HL-60 (cell line): ENCODE results near the gene CSF2RB.

ENCODE experiments used
- DNase-seq, 2 experiments: peaks; one replicate each; pipeline ENCODE4 v3.0.0-alpha.2; 2010 to 2020; ENCODE audit warnings: low read depth in 1 of 2, low spot score in 1 of 2
- H3K27ac ChIP-seq: fragments of 250-450 bp; sonication (Bioruptor Pico); replicated peaks from 2 replicates; pipeline ENCODE4 v1.5.1; 2020; ENCODE audit warnings: mild to moderate bottlenecking, moderate library complexity
- H3K27me3 ChIP-seq: fragments of 250-450 bp; sonication (Bioruptor Pico); 2 replicates; pipeline ENCODE4 v1.5.1; 2021; ENCODE audit warnings: mild to moderate bottlenecking, moderate library complexity; ENCODE audit not compliant: insufficient read depth, poor library complexity, severe bottlenecking
- H3K4me3 ChIP-seq: replicated peaks from 2 replicates; pipeline ENCODE4 v1.5.1; 2011; ENCODE audit warnings: mild to moderate bottlenecking, control low read depth, low read length; ENCODE audit not compliant: insufficient read depth
- CTCF ChIP-seq: IDR thresholded peaks from one replicate; pipeline ENCODE4 v1.5.1; 2011; ENCODE audit warnings: low read length, control low read depth, inconsistent platforms; ENCODE audit not compliant: insufficient read depth
- GABPA ChIP-seq: IDR thresholded peaks from 2 replicates; pipeline ENCODE4 v1.6.1; 2012; ENCODE audit warnings: low read depth
- POLR2AphosphoS5 ChIP-seq: IDR thresholded peaks from 2 replicates; pipeline ENCODE4 v1.6.1; 2012; ENCODE audit warnings: low read depth
- REST ChIP-seq: IDR thresholded peaks from 2 replicates; pipeline ENCODE4 v1.6.1; 2012; ENCODE audit warnings: low read depth; ENCODE audit not compliant: insufficient replicate concordance
- SPI1 ChIP-seq: IDR thresholded peaks from 2 replicates; pipeline ENCODE4 v1.6.1; 2012; ENCODE audit warnings: low read depth, mild to moderate bottlenecking, borderline replicate concordance

The CSF2RB gene

GRCh38 chr22:36979016-36979910 lies 65.8 kb downstream of the CSF2RB start:
- Histone ChIP-seq H3K4me3 (no peak overlapping the region), H3K27ac (no peak overlapping the region), H3K27me3 (no peaks in the 10 kb centered on the region)
- no peak for DNase-seq
- TF ChIP-seq POLR2AphosphoS5 = no peak
- no peak for TF ChIP-seq REST
- TF ChIP-seq GABPA = no peak

- Histone ChIP-seq H3K27ac (no peak overlapping the region), H3K27me3 (no peaks in the 10 kb centered on the region), H3K4me3 (no peak overlapping the region)
- TF ChIP-seq GABPA (no peak), REST (no peak), CTCF (no peak), SPI1 (no peak), POLR2AphosphoS5 (no peak)
- no peak for DNase-seq
Observed at GRCh38 chr22:36981247-36981775, 67.9 kb downstream of the CSF2RB start.

GRCh38 chr22:36982136-36982535 lies 68.7 kb downstream of the CSF2RB start:
- Histone ChIP-seq H3K27ac (no peak overlapping the region), H3K27me3 (no peaks in the 10 kb centered on the region), H3K4me3 (no peak overlapping the region)
- peak in 1 of 2 experiments; percentile 11 for DNase-seq
- no peak for TF ChIP-seq REST
- TF ChIP-seq GABPA = no peak
- TF ChIP-seq POLR2AphosphoS5 = no peak
- no peak for TF ChIP-seq SPI1
- TF ChIP-seq CTCF = no peak
